GM12874 (cell line): ENCODE results near the gene RFX3.

Experiments used
- TF ChIP-seq, protein P1 (sequence below): IDR thresholded peaks from 2 replicates; pipeline ENCODE4 v1.5.1; 2011; ENCODE audit warnings: low read depth, mild to moderate bottlenecking, control low read depth, low read length, moderate library complexity; ENCODE audit not compliant: insufficient read depth

The RFX3 gene

DNA sequence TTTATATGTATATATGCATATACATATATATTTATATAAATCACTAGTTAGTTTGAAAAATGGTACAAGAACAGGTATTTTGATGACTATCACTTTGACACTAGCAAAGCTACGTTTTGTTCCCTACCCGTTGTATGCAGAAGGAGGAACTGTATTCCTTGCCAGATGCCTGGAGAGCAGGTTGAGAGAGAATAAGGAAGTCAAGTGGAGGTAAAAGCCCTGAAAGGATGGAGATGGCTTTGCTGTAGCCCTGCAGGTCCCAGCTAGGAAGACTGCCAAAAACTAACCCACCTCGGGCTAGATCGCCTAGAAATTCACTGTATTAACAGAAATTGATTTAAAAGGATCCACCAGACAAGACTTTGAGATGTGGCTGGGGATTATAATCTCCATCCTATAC lies 229.3 kb downstream of the RFX3 start:
- TF ChIP-seq, protein P1, sequence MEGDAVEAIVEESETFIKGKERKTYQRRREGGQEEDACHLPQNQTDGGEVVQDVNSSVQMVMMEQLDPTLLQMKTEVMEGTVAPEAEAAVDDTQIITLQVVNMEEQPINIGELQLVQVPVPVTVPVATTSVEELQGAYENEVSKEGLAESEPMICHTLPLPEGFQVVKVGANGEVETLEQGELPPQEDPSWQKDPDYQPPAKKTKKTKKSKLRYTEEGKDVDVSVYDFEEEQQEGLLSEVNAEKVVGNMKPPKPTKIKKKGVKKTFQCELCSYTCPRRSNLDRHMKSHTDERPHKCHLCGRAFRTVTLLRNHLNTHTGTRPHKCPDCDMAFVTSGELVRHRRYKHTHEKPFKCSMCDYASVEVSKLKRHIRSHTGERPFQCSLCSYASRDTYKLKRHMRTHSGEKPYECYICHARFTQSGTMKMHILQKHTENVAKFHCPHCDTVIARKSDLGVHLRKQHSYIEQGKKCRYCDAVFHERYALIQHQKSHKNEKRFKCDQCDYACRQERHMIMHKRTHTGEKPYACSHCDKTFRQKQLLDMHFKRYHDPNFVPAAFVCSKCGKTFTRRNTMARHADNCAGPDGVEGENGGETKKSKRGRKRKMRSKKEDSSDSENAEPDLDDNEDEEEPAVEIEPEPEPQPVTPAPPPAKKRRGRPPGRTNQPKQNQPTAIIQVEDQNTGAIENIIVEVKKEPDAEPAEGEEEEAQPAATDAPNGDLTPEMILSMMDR = no peak

DNA sequence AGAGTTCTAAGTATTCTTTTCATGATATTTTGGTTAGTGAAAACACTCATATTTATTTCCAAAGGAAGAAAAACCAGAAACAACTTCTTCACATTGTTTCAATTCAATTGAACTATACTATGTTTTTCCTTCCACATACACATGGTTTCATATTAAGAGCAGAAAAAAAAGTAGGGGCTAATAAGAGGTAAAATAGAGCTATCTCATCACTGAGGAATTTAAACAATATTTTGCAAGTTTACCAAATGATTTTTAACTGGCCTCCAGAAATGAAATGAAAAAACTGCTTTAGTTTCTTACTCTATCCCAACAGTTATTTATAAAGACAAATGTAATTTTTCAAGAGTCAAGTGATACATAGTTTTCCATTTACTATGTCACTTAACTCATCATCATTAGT lies 233.5 kb downstream of the RFX3 start:
- TF ChIP-seq, protein P1 = no peak

DNA sequence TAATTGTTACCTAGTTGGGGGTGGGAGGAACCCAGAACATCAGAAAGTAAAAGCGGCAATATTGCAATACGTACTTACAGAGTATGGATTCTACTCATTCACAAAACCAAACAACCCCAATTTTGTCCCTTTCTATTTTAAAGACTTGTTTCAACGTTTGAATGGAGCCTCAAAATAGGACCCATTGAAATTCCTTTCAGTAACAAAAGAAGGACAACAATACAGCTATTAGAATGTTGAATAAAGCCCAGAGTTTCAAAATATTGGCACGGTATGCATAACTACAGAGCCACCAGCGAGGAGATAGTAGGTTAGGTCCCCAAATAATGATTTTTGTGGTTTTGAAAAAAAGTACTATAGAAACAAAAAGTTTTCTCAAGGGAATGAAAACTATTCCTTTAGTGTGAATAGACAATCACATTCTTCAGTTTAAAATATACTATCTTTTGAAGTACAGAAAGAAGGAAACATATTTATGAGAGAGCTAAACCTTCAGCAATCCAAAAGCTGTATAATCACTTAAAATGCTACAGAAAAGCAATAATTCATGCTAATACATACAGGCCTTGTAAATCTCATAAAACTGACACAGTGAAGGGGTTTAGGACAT lies 235.5 kb downstream of the RFX3 start:
- TF ChIP-seq, protein P1 = no peak

DNA sequence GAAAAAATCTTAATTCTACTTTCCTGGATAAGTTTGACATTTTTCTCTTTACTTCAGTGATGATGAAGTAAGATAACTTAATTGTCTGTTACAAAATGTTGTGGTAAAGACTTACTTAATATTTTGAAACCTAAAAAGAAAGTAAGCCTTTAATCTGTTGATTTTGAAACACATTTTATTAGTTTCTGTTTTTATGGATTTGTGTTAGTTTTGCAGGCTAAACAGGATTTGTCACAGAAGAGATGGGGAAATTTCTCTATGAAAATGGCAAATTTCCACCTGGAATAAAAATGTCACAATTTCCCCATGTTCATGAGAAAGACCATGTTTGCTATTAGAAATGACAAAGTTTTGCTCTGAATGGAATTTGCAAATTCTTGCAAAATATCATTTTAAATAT lies 237.1 kb downstream of the RFX3 start:
- TF ChIP-seq, protein P1 = no peak

DNA sequence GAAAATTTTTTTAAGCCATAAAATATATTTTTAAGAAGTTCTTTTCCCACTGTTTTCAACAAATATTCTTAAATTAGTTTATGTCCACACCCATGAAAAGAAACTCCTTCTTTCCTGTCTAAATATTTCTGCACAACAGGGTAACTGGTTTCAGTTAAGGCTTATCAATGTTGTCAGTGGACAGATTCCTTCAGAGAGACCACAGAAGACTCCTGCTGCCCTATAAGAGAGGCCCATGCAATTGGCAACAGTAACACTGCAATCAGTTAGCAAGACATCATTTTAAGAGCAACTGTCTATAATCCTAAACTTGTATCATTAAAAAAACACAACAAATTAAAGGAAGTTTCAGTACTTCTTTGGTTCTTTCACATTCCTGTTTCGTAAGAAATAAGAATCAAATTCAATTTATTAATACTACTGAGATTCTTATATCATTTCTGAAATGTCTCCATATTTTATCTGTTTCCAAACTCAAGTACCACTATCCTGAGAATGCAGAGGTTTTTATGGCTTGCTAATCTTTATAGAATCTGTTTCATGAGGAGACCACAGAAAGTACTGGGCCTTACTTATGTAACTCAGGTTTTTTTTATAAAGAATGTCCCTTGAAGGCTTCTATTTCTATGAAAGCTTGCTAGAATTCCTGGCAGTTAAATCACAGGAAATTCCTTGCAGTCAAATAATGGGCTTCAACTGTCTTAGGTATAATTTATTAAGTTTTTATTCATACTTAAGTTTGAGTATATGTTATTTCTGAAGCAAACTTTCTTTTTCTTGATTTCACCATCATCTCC lies 240.2 kb downstream of the RFX3 start:
- TF ChIP-seq, protein P1 = no peak

DNA sequence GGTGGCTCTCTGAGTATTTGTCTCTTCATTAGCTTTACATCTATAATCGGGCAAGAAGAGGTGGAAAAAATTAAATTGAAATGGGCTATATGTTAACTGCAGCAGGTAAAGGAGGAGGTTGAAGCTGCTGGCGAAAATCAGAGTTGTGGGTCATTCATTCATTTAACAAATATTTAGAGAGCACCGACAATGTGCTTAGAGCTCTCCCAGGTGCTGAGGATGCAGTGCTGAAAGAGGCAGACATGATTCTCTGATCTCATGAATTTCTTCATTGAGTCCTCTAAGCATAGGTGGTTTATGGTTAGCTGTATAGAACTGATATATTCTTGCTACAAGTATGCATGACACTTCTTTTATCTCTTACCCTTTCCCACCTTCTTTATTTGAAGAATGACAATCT lies 243.4 kb downstream of the RFX3 start:
- TF ChIP-seq, protein P1 = no peak

DNA sequence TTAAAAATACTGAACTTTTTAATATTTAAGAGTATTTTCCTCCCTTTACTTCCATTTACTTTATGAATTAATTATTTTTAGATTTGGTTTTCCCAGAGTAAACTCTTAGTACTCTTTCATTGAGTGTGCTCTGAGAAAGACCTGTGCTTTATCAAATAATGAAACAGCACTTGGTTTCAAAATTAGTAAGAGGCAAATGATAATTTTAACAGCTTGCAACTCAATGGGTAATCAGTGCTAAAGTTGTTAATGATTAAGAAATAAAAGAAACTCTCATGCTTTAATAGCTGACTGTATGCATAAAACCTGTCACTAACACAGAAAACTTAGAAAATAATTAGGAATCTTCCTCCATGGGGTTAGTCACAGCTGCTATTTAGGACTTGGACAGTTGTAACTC lies 244.4 kb downstream of the RFX3 start:
- TF ChIP-seq, protein P1 = no peak
